HepG2 (cell line): ENCODE data around the gene DUSP7. TPM values are rescaled to one million over a fixed set of nuclear protein-coding genes. Genes with fewer than 3 reads are reported as not detected.

Source experiments
- NAIF1 ChIP-seq: sonication (generic); formaldehyde crosslinking; IDR thresholded peaks from 2 replicates; pipeline ENCODE4 v1.5.0; 2020; ENCODE audit warnings: mild to moderate bottlenecking, missing genetic modification reagents, borderline replicate concordance
- NFYC ChIP-seq: IDR thresholded peaks from 2 replicates; pipeline ENCODE4 v1.6.1; 2016; ENCODE audit warnings: missing genetic modification reagents, missing compliant biosample characterization
- NR0B2 ChIP-seq: sonication (generic); formaldehyde crosslinking; IDR thresholded peaks from 2 replicates; pipeline ENCODE4 v1.4.0; 2020; ENCODE audit warnings: mild to moderate bottlenecking, missing genetic modification reagents
- ZC3H13 ChIP-seq: sonication (generic); formaldehyde crosslinking; IDR thresholded peaks from 2 replicates; pipeline ENCODE4 v1.8.1; 2023; ENCODE audit warnings: mild to moderate bottlenecking, missing genetic modification reagents, moderate library complexity
- ZNF292 ChIP-seq: sonication (generic); formaldehyde crosslinking; IDR thresholded peaks from 2 replicates; pipeline ENCODE4 v1.8.1; 2022; ENCODE audit warnings: mild to moderate bottlenecking, low read depth, missing genetic modification reagents, borderline replicate concordance
- ZNF337 ChIP-seq: sonication (generic); formaldehyde crosslinking; IDR thresholded peaks from 2 replicates; pipeline ENCODE4 v1.5.1; 2020; ENCODE audit warnings: missing genetic modification reagents, low read depth, mild to moderate bottlenecking, borderline replicate concordance
- ZNF513 ChIP-seq: sonication (generic); formaldehyde crosslinking; conservative IDR thresholded peaks from 2 replicates; pipeline ENCODE4 v1.5.0; 2020; ENCODE audit warnings: missing genetic modification reagents
- ZNF598 ChIP-seq: sonication (generic); formaldehyde crosslinking; IDR thresholded peaks from 2 replicates; pipeline ENCODE4 v1.5.1; 2020; ENCODE audit warnings: mild to moderate bottlenecking, missing genetic modification reagents, borderline replicate concordance
- ZNF746 ChIP-seq: sonication (generic); formaldehyde crosslinking; IDR thresholded peaks from 2 replicates; pipeline ENCODE4 v1.8.0; 2022; ENCODE audit warnings: mild to moderate bottlenecking, missing genetic modification reagents
- polyA plus RNA-seq, 8 experiments: library from polyadenylated mRNA; depleted of rRNA in 3 of 8; stranded (reverse) in 7 of 8; unstranded in 1 of 8; fragments of >200 nt; fragmentation: Illumina TruSeq in 4 of 8; extraction: Trizol in 4 of 8; gene quantifications; 2 replicates each; pipeline versions ENCODE4 v1.2.1 to v1.2.3, GENCODE V29; 2011 to 2016; ENCODE audit warnings: low read depth in 4 of 8, missing spikeins in 1 of 8, mixed read lengths in 1 of 8; ENCODE audit not compliant: insufficient read depth in 1 of 8
- total RNA-seq, 5 experiments: library from RNA; depleted of rRNA; stranded (reverse); fragments of >200 nt; fragmentation: Illumina TruSeq; extraction: Trizol; gene quantifications; 2 replicates each; pipeline ENCODE4 v1.2.3, GENCODE V29; 2016; ENCODE audit warnings: low read depth in 1 of 5

Gene DUSP7
- total and polyA plus RNA-seq, 2 of the 13 experiments (the other 11 are each of a cell fraction or from before 2014, with no cell fraction given), result 6.6 to 8.8 TPM

GRCh38 chr3:52057812-52058495 lies 1.6 kb upstream of the DUSP7 start (continued):
- TF ChIP-seq ZC3H13, result no peak
- TF ChIP-seq NFYC (CRISPR knock-in tag), result no peak
- no peak for TF ChIP-seq ZNF337 (CRISPR knock-in tag)
- 0 out of 2 replicates have a peak, but pooled peaks have one; percentile 15 for TF ChIP-seq ZNF513 (CRISPR knock-in tag)
- no peak for TF ChIP-seq ZNF746 (CRISPR knock-in tag)
- 0 out of 2 replicates have a peak, but pooled peaks have one; percentile 40 for TF ChIP-seq ZNF598 (CRISPR knock-in tag)
- TF ChIP-seq NAIF1 (CRISPR knock-in tag), result 0 out of 2 replicates have a peak, but pooled peaks have one; percentile 71
- TF ChIP-seq NR0B2 (CRISPR knock-in tag), result 0 out of 2 replicates have a peak, but pooled peaks have one; percentile 25
- TF ChIP-seq ZNF292 (CRISPR knock-in tag), result 0 out of 2 replicates have a peak, but pooled peaks have one; percentile 3
- TF ChIP-seq, all 625 proteins: peak for 6
